ENCODE data around the gene ZFP36L1.

ZFP36L1 gene

GRCh38 chr14:68811171-68811570, 18.3 kb upstream of the ZFP36L1 start:
- no peak for TF ChIP-seq CTCF (IDR thresholded peaks at IDR 0.05; ENCODE audit: extremely low read depth, insufficient read depth, missing control alignments)
- DNase-seq (ENCODE audit: low spot score): no peak
- in situ Hi-C loops (cut with MboI; ENCODE audit: low pct_unique_long_range_greater_than_20kb, low sequenced_read_pairs, unreplicated experiment): no loop called here

DNA sequence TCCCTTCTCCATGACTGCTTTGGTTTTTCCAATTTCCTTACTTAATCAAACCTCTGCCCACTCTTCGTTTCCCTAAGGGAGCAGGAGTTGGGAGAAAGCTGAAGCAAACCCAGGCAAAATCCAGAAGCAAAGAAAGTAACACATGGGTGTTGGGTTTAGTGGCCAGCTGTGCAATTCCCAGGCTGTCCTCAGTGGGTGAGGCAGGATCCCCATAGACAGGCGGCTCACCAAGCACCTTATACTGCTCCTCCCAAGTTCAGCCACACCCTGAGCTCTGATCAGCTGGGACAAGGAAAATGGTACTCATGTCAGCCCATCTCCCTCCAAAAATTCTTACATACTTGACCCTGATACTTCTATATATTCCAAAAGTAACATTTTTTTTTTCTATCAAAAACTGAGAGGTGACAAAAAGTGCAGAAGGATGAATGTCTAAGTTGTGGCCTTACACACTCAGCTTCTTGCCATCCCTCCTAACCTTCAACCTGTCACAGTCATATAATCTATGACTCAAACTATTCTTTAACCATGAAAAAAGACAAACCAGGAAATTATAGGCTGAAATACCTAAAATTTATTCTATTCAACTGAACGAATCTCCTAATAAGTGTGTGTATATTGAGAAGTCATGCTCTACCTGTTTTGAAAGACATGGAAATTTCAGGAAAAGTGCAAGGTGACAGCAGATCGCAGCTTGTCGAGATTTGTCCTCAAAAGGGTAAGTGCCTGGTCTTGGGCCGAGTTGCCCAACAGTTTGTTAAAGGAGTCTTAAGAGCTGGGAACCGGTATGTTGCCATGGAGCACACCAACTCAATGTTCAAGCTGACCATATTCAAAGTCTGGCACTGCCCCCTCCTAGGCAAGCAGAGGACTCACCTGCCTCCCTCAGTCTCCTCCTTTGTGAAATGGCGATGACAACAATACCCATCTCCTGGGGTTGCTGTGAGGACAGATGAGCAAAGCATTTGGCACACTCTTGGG, 17.6 kb upstream of the ZFP36L1 start:
- DNase-seq (ENCODE audit: low spot score): no peak
- in situ Hi-C loops (cut with MboI; ENCODE audit: low pct_unique_long_range_greater_than_20kb, low sequenced_read_pairs, unreplicated experiment): no loop called here
- TF ChIP-seq CTCF (IDR thresholded peaks at IDR 0.05; ENCODE audit: extremely low read depth, insufficient read depth, missing control alignments): no peak

- in situ Hi-C loops (cut with MboI; ENCODE audit: low pct_unique_long_range_greater_than_20kb, low sequenced_read_pairs, unreplicated experiment): no loop called here
- no peak for DNase-seq (ENCODE audit: low spot score)
- TF ChIP-seq CTCF (IDR thresholded peaks at IDR 0.05; ENCODE audit: extremely low read depth, insufficient read depth, missing control alignments): no peak
These were observed 16.7 kb upstream of the ZFP36L1 start for GRCh38 chr14:68809524-68809923.

- in situ Hi-C loops (cut with MboI; ENCODE audit: low pct_unique_long_range_greater_than_20kb, low sequenced_read_pairs, unreplicated experiment): no loop called here
- DNase-seq (ENCODE audit: low spot score): no peak
- no peak for TF ChIP-seq CTCF (IDR thresholded peaks at IDR 0.05; ENCODE audit: extremely low read depth, insufficient read depth, missing control alignments)
These were observed 16.0 kb upstream of the ZFP36L1 start for GRCh38 chr14:68808696-68809480.

DNA sequence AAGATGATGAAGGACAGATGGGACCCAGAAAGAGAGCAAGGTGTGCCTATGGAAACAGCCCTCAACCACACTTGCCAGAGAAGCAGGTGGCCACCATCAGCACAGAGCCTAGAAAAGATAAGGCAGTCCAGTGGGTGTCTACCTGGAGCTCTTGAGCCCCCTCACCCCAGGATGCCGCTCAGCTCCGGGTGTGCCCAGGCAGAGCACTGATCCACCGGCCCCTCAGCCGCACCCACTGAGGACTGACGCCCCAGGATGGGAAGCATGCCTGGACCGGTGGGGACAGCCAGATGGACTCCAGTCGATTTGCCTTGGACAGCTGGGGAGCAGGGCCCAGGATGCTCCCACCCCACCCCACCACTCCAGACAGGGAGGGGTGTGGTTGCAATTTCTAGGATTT, 15.1 kb upstream of the ZFP36L1 start:
- no peak for TF ChIP-seq CTCF (IDR thresholded peaks at IDR 0.05; ENCODE audit: extremely low read depth, insufficient read depth, missing control alignments)
- DNase-seq (ENCODE audit: low spot score): peak; percentile 5
- in situ Hi-C loops (cut with MboI; ENCODE audit: low pct_unique_long_range_greater_than_20kb, low sequenced_read_pairs, unreplicated experiment): no loop called here

DNA sequence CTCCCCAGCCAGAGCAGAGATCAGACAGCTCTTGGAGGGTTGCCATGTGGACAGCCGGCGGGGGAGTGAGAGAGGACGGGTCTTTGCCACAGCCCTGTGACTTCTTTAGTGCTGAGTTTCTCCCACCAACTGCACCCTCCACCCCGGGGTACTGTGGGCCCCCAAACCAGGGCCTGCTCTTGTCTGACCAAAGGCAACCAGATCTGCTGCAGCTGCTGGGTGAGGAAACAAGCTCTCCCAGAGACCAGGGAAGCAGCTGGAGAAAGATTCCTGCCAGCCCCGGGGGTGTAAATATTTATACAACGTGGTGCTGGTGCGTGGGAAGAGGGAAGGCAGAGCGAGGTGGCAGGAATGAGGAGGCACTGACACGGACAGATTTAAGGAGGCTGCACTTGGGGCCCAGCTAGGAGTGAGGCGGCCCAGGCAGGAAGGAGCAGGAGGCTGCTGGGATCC, 14.3 kb upstream of the ZFP36L1 start:
- in situ Hi-C loops (cut with MboI; ENCODE audit: low pct_unique_long_range_greater_than_20kb, low sequenced_read_pairs, unreplicated experiment): no loop called here
- no peak for TF ChIP-seq CTCF (IDR thresholded peaks at IDR 0.05; ENCODE audit: extremely low read depth, insufficient read depth, missing control alignments)
- DNase-seq (ENCODE audit: low spot score): peak; percentile 45

Measured in GM13977 (cell line).